NCI-H1417 (cell line): Measurements from ENCODE around the gene NDUFAF7.
A peak's percentile ranks its signal among the peaks of the same experiment; 100 is the strongest.
"Not testable (repeated sequence)": the region's sequence is repeated elsewhere in the genome, so short reads cannot be mapped to it uniquely, and the experiment has no call there.

ENCODE experiments used
- DNase-seq, 3 experiments: peaks; one replicate each; lab custom pipeline; 2025; lab: John Stamatoyannopoulos, UW

Gene NDUFAF7

GRCh38 chr2:37215250-37215649, 16.2 kb upstream of the NDUFAF7 start:
- no peak for DNase-seq

- no peak for DNase-seq
These were observed 12.4 kb upstream of the NDUFAF7 start for GRCh38 chr2:37219046-37219445.

DNA sequence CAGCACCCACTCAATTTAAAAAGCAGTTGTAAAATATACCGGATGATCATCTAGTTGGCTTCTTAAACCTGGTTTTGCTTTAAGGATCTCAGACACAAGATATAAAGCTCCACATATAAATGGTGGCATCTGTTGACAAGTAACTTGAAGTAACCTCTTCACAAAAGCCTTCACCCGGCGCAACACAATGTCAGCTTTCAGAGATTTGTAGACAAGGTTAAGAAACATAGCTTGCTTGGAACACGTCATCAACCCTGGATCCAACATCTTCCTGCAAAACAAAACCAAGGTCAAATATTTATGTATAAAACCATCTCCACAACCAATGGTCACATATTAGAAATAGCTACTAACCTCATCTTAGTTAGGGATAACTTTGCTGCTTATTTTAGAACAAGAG, 8.3 kb upstream of the NDUFAF7 start:
- DNase-seq, result no peak

- DNase-seq, result no peak
These were observed 7.4 kb upstream of the NDUFAF7 start for GRCh38 chr2:37224063-37224462.

- DNase-seq, result not testable (repeated sequence)
These were observed 6.3 kb upstream of the NDUFAF7 start for GRCh38 chr2:37225129-37225528.

DNA sequence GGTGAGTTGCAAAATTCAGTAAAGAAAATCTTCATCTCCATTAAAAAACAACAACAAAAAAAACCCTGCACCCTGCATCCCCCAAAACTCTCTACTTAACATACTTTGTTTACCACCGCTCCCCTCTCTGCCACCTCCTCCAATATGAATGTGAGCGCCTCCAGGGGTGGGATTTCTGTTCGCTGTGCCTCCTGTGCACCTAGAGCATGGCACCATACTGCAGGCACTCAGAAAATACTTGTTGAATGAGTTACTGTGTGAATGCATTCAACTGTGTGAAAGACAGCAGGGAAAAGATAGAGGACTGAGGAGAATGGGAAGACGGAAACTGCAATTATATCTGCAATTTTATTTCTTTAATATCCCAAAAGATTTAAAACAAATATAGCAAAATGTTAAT, 4.6 kb upstream of the NDUFAF7 start:
- DNase-seq, result no peak

GRCh38 chr2:37228788-37229187, 2.7 kb upstream of the NDUFAF7 start:
- DNase-seq, result no peak

GRCh38 chr2:37230581-37230980, 877 bp upstream of the NDUFAF7 start:
- DNase-seq, result peak in 1 of 3 experiments; percentile 59

- DNase-seq, result peak in 1 of 3 experiments; percentile 75
These were observed 874 bp downstream of the NDUFAF7 start for GRCh38 chr2:37232131-37232933.

DNA sequence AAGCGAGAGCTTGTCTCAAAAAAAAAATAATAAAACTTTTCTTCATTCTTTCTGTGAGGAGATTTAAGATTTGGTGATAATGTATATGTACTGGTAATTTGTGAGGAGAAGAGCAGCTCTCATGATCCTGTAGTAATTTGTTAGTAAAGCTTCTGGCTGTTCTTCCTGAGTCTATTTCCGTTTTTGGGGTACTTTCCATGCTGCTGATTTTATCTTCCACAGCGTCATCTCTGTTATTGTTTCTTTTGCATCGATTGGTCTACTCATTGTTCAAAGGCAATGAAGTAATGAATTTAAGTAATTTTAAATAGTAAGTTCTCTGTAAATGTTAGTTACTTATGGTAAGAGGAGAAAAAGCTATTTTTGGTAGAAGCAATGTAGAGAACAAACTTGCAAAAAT, 12.0 kb downstream of the NDUFAF7 start:
- DNase-seq, result no peak

GRCh38 chr2:37244017-37244416, 12.6 kb downstream of the NDUFAF7 start:
- DNase-seq, result no peak

DNA sequence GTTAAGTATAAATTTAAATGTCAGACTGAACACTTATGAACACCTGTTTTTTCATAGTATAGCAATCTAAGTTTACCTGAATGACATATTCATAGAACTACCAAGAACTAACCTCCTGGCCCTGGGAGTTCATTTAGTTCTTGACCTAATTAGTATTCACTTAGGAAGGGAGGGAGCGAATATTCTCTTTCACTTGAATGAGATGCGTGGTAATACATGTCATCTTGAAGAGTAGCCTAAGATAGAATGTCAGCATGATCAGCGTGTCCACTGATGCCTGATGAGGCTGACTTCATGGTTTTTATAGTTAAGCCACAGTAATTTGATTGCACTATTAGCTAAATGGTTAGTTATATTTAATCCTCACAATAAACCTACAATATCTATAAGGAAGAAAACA, 13.3 kb downstream of the NDUFAF7 start:
- DNase-seq, result no peak

GRCh38 chr2:37246205-37246604, 14.7 kb downstream of the NDUFAF7 start:
- DNase-seq, result no peak

GRCh38 chr2:37250869-37251740, 19.6 kb downstream of the NDUFAF7 start:
- DNase-seq, result no peak

GRCh38 chr2:37262522-37262921, 31.1 kb downstream of the NDUFAF7 start:
- DNase-seq, result no peak

DNA sequence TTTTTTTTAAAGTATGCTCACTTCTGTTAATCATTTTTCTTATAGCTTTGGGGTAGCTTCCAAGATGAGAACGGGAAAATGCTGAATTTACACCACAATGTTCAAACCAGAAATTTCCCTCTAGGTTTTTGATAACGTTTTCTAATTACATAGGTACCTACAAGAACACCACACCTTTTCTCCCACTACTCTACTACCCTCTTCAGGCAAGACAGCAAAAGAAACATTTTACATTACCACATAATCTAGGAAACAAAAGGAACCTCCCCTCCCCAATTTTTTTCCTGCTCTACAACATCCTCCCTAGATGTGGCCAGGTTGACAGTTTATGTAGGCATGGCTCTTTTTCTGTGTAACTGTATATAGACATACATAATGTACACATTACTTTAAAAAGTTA, 32.4 kb downstream of the NDUFAF7 start:
- DNase-seq, result no peak

- no peak for DNase-seq
These were observed 36.2 kb downstream of the NDUFAF7 start for GRCh38 chr2:37267685-37268084.

DNA sequence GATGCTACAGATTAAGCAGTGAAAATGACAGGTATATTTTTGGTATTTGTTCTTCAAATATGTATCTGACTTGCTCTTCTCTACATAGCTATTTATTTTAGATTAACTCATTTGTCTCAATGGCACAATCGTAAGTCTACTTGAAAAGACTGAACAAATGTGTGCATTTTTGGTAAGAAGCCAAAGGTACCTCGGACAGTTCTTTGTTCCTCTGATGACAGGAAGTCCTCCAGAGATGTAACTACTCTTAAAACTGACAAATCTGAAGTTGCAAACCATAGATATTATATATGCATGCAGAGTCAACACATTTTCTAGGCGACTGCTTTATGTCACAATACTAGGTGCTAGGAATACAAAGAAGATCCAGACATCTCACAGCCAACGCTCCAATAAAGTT, 36.7 kb downstream of the NDUFAF7 start:
- DNase-seq, result no peak

DNA sequence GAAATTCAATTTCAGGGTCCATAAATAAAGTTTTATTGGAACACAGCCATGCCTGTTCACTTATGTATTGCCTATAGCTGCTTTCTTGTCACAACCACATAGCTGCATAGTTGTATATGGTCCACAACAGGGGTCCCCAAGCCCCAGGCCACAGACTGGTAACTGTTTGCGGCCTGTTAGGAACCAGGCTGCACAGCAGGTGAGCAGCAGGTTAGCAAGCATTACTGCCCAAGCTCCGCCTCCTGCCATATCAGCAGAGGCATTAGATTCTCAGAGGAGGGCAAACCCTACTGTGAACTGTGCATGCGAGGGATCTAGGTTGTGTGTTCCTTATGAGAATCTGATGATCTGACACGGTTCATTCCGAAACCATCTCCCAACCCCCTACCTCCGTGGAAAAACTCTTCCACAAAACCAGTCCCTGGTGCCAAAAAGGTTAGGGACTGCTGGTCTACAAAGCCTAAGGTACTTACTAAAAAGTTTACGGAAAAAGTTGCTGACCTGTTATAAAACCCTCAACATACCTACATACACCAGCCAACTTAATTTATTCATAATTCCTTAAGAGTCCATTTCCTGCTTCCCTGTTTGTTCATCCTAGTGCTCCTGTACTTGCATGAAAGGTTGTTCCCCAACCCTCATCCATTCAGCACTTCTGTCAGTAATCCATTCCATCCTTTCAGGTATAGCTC, 40.1 kb downstream of the NDUFAF7 start:
- no peak for DNase-seq

DNA sequence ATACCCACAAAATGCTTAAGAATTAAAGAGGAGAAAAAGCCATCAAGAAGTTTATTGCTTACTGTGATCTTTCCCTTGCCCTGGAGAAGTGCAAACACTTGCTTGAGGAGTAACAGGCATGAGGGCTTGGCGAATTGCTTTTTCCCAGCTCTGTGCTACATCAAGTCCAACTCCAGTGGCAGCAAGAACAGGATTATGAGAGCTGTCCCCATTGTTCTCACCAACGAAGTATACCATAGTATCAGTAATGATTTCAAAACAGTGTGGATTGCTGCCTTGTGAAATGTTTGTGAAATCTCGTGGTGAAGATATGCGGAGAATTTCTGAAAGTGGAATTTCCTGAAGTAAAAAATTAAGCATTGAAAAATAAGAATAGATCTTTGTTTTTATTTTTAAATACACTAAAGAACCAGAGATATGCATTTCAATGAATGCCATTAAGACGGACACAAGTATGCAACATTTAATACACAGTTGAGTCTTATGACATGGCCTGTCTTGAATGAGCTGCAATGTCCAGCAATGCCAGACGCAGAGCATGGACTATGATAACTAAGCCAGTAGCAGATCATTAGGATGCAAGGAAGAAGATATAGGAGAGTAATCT, 43.0 kb downstream of the NDUFAF7 start:
- DNase-seq, result no peak

DNA sequence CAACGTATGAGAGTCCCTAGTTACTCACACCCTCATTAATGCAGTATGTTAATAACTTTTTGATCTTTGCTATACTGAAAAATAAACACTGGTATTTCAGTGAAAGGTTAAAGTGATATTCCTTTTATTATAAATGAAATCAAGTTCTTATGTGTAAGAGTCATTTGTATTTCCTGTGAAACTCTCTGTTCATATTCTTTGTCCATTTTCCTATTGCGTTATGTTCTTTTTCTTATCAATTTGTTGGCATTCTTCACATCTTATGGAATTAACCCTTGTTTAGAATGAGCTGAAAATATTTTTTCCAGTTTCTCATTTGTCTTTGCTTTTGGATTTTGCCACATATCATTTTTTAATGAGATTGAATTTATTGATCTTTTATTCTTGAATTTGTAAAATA, 44.8 kb downstream of the NDUFAF7 start:
- no peak for DNase-seq

- DNase-seq, result no peak
These were observed 50.5 kb downstream of the NDUFAF7 start for GRCh38 chr2:37281916-37282315.
